Renal cortical epithelial cell (primary cell): ENCODE measurements around the gene CTNNBL1. TPM values are rescaled to one million over a fixed set of nuclear protein-coding genes. Genes with fewer than 3 reads are reported as not detected.
A peak's percentile ranks its signal among the peaks of the same experiment; 100 is the strongest.

ENCODE experiments used
- DNase-seq: peaks from one replicate; pipeline ENCODE4 v3.0.0-alpha.2; 2011; ENCODE audit warnings: low read depth
- total RNA-seq: library from RNA; depleted of rRNA; stranded (reverse); fragments of >200 nt; gene quantifications from 2 replicates; pipeline ENCODE4 v1.2.3, GENCODE V29; 2014

The CTNNBL1 gene
- total RNA-seq, 1 donor from 2014 or later = 29.4 TPM

GRCh38 chr20:37816003-37816402 is 122.2 kb downstream of the CTNNBL1 start:
- no peak for DNase-seq

- no peak for DNase-seq
Observed at GRCh38 chr20:37816726-37817125, 122.9 kb downstream of the CTNNBL1 start.

- no peak for DNase-seq
Observed at GRCh38 chr20:37821696-37822095, 127.9 kb downstream of the CTNNBL1 start.

- DNase-seq = peak; percentile 27
Observed at GRCh38 chr20:37822141-37822601, 128.3 kb downstream of the CTNNBL1 start.

GRCh38 chr20:37823296-37823980 is 129.6 kb downstream of the CTNNBL1 start:
- no peak for DNase-seq

GRCh38 chr20:37827605-37828004 is 133.8 kb downstream of the CTNNBL1 start:
- DNase-seq = no peak

GRCh38 chr20:37828684-37829083 is 134.9 kb downstream of the CTNNBL1 start:
- DNase-seq = no peak

GRCh38 chr20:37829128-37829527 is 135.3 kb downstream of the CTNNBL1 start:
- no peak for DNase-seq

GRCh38 chr20:37833221-37833896 is 139.5 kb downstream of the CTNNBL1 start:
- DNase-seq = no peak

- DNase-seq = no peak
Observed at GRCh38 chr20:37836926-37837325, 143.1 kb downstream of the CTNNBL1 start.

- peak; percentile 6 for DNase-seq
Observed at GRCh38 chr20:37837924-37838323, 144.1 kb downstream of the CTNNBL1 start.

GRCh38 chr20:37838769-37839431 is 145.1 kb downstream of the CTNNBL1 start:
- DNase-seq = no peak

- no peak for DNase-seq
Observed at GRCh38 chr20:37839432-37839827, 145.6 kb downstream of the CTNNBL1 start.

- no peak for DNase-seq
Observed at GRCh38 chr20:37839955-37840354, 146.1 kb downstream of the CTNNBL1 start.

GRCh38 chr20:37841389-37841788 is 147.6 kb downstream of the CTNNBL1 start:
- DNase-seq = peak; percentile 16

GRCh38 chr20:37841971-37842370 is 148.1 kb downstream of the CTNNBL1 start:
- DNase-seq = no peak

- no peak for DNase-seq
Observed at GRCh38 chr20:37845241-37845681, 151.4 kb downstream of the CTNNBL1 start.

- no peak for DNase-seq
Observed at GRCh38 chr20:37845878-37846277, 152.0 kb downstream of the CTNNBL1 start.

- no peak for DNase-seq
Observed at GRCh38 chr20:37846573-37846972, 152.7 kb downstream of the CTNNBL1 start.

- no peak for DNase-seq
Observed at GRCh38 chr20:37848706-37849105, 154.9 kb downstream of the CTNNBL1 start.

GRCh38 chr20:37849156-37849555 is 155.3 kb downstream of the CTNNBL1 start:
- DNase-seq = no peak

GRCh38 chr20:37849566-37849965 is 155.7 kb downstream of the CTNNBL1 start:
- no peak for DNase-seq
